ENCODE results near the gene CTNND2.
A peak's percentile ranks its signal among the peaks of the same experiment; 100 is the strongest.

The CTNND2 gene

GRCh38 chr5:11574787-11575186 lies 329.5 kb downstream of the CTNND2 start:
- no peak for DNase-seq

GRCh38 chr5:11573140-11573992 lies 330.9 kb downstream of the CTNND2 start:
- DNase-seq, result no peak

GRCh38 chr5:11564706-11565105 lies 339.5 kb downstream of the CTNND2 start:
- DNase-seq, result no peak

DNA sequence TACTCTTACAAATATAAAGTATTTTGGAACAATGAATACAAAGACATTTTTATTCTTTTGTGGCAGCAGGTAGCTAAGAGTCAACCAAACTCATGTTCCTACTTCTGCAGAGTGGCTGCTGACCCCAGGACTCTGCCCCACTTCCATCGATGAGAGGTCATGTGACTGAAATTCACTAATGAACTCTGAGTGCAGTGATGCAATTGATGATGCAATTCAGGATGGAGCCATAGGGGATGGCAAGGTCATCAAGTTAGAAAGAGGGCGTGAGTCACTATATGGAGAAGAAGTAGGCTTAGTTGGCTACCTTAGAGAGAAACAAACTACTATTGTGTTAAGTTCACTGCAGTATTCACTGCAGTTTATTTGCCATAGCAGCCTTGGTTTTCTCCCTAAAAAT lies 340.4 kb downstream of the CTNND2 start:
- no peak for DNase-seq

DNA sequence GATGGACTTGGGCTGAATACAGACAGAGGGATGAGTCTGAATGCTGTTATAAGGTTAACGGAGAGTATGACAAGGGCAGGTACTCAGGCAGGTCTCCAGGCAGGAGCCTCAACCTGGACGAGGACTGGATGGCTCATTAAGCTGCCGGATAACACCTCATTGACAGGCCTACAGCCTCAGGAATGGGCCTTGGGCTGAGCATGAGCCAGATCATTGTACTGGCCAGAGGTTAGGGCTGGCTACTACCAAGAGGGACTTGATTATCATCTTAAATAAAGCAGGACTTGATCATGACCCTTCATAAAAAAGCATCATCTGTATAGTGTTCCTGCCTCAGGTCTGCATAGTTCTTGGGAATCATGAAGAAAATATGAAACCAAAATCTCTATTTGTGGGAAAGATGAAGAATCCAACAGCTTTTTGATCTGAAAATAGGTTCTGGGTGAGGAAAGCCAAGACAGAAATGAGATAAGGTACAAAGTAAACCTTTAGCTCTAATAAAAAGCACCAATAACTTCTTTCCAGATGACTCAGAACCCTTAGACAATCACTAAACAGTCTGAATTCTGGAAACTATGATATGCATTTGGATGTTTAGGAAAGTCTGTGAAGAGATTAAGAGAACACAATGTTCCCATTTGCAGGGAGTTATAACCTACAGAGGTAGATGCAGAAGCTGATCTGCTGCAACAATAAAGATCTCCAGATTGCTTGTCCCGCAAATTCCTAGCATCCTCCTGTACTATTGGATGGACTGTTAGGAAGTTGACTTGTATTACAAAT lies 343.1 kb downstream of the CTNND2 start:
- no peak for DNase-seq

- DNase-seq, result no peak
These were observed 347.2 kb downstream of the CTNND2 start for GRCh38 chr5:11557063-11557462.

DNA sequence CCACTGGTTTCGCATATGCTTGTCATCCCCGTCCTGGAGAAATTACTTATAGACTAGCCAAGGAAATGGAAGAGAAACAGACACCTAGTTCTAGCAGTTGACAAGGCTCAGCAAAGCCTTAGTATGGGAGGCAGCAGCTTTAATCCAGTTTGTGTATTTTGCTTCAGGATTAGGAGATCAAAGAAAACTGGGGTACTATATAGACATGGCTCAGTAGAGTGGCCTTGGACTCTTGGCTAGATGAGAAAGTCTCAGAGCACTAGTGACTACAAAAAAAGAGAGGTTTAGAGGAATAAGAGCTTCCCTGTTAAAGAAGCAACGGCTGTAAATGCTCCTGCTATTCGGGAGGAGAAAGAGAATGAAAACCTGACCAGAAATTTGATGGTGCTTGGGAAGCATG lies 349.1 kb downstream of the CTNND2 start:
- DNase-seq, result no peak

DNA sequence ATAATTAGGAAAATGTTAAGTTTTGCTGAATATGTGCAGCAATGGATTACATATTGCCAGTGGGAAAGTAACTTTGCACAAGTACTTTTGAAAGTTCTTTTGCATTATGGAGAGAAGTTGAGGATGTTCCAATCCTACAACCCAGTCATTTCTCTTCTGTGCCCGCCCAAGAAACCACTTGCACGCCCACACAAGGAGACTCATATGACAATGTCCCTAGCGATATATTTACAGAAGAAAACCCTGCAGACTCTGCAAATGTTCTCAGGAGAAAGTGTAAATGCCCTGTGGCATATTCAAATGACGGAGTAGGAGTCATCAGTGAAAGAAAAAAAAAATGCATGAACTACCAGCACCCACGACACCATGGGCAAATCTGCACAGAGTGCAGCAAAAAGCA lies 356.5 kb downstream of the CTNND2 start:
- no peak for DNase-seq

GRCh38 chr5:11547140-11547539 lies 357.1 kb downstream of the CTNND2 start:
- DNase-seq, result no peak

DNA sequence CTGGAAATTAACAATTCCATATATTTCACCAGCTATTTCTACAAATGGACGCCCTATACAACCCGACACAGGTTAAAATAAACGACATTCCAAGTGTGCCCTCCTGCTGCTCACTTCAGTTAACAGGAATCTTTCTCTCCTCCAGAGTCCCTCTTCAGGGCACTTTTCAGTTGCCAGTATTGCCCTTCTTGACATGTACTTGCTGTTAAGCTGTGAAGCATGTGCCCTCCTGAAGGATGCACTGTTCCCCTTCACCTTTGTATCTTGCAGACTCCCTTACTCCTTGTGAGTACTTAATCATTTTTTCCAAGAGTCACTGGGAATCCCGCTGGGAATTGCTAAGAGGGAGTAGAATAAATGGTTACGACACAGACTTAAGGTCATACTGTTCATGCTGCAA lies 364.1 kb downstream of the CTNND2 start:
- no peak for DNase-seq

DNA sequence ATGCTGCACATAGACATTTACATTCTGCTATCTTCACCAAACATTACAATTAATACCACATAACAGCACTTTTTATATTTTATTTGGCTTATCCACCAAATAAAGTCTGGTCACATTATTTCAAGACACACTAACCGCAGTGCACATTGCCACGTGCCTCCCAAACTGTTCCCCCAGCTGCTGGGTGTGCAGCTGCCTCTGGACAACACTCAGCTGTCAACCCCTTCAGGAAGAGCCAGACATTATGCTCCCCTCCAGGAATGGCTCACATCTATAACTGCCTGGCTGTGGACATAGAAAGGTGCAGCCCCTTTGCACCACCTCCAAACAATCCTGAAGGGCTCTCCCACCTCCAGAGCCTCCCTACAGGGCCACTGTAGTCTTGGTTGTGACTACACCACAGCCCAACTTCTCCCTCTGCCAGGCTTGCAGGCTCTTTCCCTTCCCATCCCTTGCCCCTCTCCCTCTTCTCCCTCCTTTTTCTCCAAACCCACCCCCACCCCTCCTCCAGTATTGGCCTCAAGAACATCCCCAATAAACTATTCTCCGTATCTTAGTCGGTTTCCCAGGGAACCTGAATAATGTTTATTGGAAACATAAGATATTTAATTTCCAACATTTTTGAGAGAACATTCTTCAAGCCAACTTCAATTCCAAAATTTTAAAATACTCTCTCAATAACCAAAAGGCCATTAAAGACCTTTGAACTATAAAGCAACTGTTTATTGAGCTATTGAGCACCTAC lies 372.3 kb downstream of the CTNND2 start:
- no peak for DNase-seq

DNA sequence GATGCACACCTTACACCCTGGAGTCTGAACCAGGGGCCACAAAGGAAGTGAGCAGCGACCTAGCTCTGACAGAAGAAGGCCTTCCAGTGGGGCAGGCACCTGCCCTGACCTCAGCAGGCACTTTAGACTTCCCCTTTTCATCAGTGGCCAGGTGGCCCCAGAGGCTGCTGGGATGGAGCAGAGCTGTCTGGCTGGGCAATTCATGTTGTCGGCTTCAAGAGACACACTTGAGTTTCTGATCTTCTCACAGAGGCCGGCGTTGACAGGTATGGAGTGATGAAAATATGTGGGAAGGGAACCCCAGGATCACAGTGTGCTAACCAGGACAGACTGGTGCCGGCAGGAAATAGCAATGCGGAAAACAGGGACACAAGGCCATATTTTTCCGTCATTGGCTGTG lies 375.5 kb downstream of the CTNND2 start:
- no peak for DNase-seq

GRCh38 chr5:11527652-11528349 lies 376.4 kb downstream of the CTNND2 start:
- DNase-seq, result peak; percentile 31

GRCh38 chr5:11525020-11525419 lies 379.2 kb downstream of the CTNND2 start:
- DNase-seq, result no peak

- DNase-seq, result no peak
These were observed 380.1 kb downstream of the CTNND2 start for GRCh38 chr5:11524188-11524587.

DNA sequence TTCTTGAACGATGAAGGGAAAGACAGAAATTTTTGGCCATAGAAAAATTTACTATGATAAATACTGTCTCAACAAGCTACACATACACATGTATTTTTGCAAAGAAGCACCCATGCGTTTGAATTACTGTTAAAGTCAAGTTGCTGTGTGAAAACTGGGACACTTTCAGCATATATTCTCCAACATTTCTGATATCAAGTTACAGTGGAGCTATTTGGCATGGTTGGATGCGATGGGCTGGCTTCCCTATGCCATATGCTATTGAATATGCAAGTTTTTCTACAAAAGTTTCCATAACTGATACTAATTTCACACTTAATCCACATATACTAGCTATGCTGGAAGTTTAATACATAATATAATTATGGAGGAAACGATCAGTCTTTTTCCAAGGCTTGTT lies 381.4 kb downstream of the CTNND2 start:
- no peak for DNase-seq

DNA sequence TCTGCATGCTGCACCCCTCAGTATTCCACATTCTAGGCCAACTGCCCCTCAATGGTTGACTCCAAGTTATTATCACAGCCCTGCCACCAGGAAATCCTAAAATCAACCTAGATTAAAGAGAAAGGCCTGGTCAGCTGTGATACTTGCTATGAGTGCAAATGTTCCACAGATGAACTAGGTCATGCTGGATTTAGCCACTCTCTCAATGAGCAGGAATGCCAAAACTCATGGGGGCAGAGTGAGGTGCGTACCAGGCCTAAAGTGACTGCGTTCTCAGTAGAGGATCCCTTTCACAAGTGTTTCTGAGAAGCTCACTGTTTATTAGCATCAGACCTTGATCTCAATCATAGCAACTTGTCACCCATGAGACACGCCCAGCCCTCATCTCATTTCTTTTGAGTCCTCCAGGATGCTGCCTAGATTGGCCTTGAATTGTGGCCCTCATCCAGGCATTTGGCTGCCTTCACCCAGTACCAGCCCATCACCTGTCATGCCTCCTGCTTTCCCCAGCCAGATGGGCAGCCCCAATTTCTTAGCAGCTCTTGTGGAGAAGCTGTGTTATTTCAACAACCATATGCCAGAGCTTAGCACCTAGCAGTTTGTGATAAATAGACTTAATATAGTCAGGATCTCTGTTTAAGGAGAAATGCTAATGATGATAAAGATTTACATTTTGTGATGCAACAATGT lies 383.9 kb downstream of the CTNND2 start:
- no peak for DNase-seq

GRCh38 chr5:11519236-11519635 lies 385.0 kb downstream of the CTNND2 start:
- no peak for DNase-seq

DNA sequence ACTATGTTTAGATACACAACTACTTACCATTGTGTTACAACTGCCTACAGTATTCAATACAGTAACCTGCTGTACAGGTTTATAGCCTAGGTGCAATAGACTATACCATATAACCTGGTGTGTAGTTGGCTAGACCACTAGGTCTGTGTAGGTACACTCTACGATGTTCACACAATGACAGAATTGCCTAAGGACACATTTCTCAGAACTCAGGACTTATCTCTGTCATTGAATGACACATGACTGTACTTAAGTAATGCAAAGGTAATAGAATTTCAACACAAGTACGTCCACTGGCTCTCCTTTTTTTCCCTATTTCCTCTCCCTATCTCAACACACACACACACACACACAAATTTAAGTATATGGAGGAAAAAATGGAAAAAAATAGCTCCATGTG lies 385.6 kb downstream of the CTNND2 start:
- no peak for DNase-seq

DNA sequence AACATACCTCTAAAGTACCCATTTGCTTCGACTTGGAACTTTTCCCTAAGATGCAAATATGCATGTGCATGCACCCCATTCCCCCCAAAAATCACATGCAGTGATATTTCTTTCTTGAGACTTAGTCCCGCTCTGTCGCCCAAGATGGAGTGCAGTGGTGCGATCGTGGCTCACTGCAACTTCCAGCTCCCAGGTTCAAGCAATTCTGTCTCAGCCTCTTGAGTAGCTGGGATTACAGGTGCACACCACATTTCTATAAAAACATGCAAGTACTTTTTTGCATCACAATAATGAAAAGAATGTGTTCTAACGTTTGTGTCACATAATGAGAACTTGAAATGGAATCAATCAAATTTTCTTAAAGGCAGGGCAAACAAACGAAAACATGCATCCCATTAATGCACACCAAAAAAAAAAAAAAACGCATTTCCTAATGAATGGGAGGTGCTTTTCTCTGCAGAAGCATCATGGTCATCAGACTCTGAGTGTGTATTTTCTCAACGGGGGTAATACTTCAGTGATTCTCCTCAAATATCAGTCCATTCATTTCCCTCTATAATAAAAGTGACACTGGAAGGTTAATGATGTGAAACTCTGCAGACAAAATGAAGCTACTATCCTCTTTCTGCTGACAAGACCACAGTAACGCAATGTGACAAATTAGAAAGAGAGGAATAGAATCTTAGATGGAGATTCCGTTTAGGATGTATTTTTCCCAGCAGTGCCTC lies 389.4 kb downstream of the CTNND2 start:
- DNase-seq, result no peak

GRCh38 chr5:11511878-11512277 lies 392.4 kb downstream of the CTNND2 start:
- DNase-seq, result no peak

DNA sequence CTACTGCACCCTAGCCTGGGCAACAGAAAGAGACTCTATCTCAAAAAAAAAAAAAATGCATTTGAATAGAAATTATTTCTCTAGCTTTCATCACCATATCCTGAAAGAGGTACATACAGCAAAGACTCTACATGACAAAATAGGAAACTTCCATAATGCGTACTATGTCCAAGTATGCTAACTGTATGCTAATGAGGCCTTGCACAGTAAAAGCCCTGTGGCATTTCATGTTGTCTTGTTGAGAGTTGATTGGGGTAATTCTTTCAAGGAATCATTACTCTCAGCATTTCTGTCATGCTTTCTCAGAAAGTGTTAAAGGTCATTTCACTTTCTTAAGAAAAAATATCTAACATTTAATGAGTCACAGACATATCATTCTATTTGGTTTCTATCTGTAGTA lies 393.4 kb downstream of the CTNND2 start:
- DNase-seq, result no peak
